Omental fat pad (tissue), 4 donors: ENCODE measurements around the gene EPHA6. TPM values are rescaled to one million over a fixed set of nuclear protein-coding genes. Genes with fewer than 3 reads are reported as not detected.

ENCODE experiments used
- ATAC-seq: fragments of 150-250 bp; one replicate; pipeline ENCODE4 v1.9.1; 2016; ENCODE audit warnings: mild to moderate bottlenecking, moderate library complexity; ENCODE audit not compliant: low FRiP score
- DNase-seq: peaks from one replicate; pipeline ENCODE4 v3.0.0-alpha.2; 2019; ENCODE audit warnings: low spot score
- total RNA-seq, 4 donors: library from RNA; depleted of rRNA; stranded (reverse); fragments of >200 nt; gene quantifications; one replicate each; pipeline ENCODE4 v1.1.0, GENCODE V29; 2016
- TF ChIP-seq, protein P1 (sequence below), 3 donors: fragments of 450-650 bp; IDR thresholded peaks; one replicate each; pipeline ENCODE4 v1.5.1; 2016 to 2017; ENCODE audit warnings: antibody characterized with exemption in 3 of 3, mild to moderate bottlenecking in 3 of 3, moderate library complexity in 2 of 3

The EPHA6 gene
- total RNA-seq, 4 donors from 2014 or later, result 0.56 to 5.0 (median 2.4) TPM; not detected in 1

DNA sequence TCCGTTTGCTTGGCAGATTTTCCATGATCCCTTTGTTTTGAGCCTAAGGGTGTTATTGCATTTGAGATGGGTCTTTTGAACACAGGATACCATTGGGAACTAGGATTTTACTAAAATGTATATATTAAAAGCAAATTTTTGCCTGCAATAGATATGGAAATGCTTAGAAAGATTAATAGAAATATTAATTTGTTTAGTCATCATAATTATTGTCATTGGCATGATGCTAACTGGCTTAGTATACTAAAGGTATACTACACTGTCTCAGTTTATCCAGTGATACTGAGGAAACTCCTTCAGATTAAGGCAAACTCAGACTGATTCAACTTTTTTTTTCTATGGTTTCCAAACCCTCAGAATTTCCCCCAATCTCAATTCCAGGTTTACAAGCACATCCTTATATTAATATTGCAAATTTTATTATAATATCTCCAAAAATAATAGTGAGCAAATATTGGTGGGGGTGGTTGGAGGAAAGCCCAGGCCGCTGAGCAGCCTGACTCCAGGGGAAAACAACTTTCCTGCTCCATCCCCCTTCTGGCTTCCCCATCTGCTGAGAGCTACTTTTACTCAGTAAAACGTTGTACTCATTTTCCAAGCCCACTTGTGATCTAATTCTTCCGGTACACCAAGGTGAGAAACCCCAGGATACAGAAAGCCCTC, 291.7 kb downstream of the EPHA6 start:
- ATAC-seq, result no peak

GRCh38 chr3:97106652-97106989, 292.2 kb downstream of the EPHA6 start:
- DNase-seq (no peak), ATAC-seq (no peak)
- TF ChIP-seq, protein P1, sequence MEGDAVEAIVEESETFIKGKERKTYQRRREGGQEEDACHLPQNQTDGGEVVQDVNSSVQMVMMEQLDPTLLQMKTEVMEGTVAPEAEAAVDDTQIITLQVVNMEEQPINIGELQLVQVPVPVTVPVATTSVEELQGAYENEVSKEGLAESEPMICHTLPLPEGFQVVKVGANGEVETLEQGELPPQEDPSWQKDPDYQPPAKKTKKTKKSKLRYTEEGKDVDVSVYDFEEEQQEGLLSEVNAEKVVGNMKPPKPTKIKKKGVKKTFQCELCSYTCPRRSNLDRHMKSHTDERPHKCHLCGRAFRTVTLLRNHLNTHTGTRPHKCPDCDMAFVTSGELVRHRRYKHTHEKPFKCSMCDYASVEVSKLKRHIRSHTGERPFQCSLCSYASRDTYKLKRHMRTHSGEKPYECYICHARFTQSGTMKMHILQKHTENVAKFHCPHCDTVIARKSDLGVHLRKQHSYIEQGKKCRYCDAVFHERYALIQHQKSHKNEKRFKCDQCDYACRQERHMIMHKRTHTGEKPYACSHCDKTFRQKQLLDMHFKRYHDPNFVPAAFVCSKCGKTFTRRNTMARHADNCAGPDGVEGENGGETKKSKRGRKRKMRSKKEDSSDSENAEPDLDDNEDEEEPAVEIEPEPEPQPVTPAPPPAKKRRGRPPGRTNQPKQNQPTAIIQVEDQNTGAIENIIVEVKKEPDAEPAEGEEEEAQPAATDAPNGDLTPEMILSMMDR (IDR thresholded peaks at IDR 0.05), result no peak

More for the DNA sequence above, 291.7 kb downstream of the EPHA6 start:
- DNase-seq, result no peak
- TF ChIP-seq, protein P1 (IDR thresholded peaks at IDR 0.05), result no peak

- ATAC-seq, result no peak
- no peak for DNase-seq
- TF ChIP-seq, protein P1 (IDR thresholded peaks at IDR 0.05), result no peak
Measured at GRCh38 chr3:97108136-97108535, 293.7 kb downstream of the EPHA6 start.

GRCh38 chr3:97111244-97111643, 296.9 kb downstream of the EPHA6 start:
- TF ChIP-seq, protein P1 (IDR thresholded peaks at IDR 0.05), result no peak
- ATAC-seq (no peak), DNase-seq (no peak)

GRCh38 chr3:97121386-97121785, 307.0 kb downstream of the EPHA6 start:
- ATAC-seq (no peak), DNase-seq (no peak)
- TF ChIP-seq, protein P1 (IDR thresholded peaks at IDR 0.05), result no peak

- TF ChIP-seq, protein P1 (IDR thresholded peaks at IDR 0.05), result no peak
- ATAC-seq (no peak), DNase-seq (no peak)
Measured at GRCh38 chr3:97125902-97126499, 311.6 kb downstream of the EPHA6 start.

GRCh38 chr3:97131476-97131875, 317.1 kb downstream of the EPHA6 start:
- ATAC-seq (no peak), DNase-seq (no peak)
- TF ChIP-seq, protein P1 (IDR thresholded peaks at IDR 0.05), result no peak
